Activated CD4-positive, alpha-beta T cell treated with anti-CD3 and anti-CD28 coated beads, Interleukin-2, amount 10 ng/mL, durations not matched to agents 7 days and 5 days (primary cell): ENCODE measurements around the gene CCDC138. TPM values are rescaled to one million over a fixed set of nuclear protein-coding genes. Genes with fewer than 3 reads are reported as not detected.

Source experiments
- CTCF ChIA-PET: fragments of 350-600 bp; sonication (Branson Sonifier 250); formaldehyde crosslinking; loops from one replicate; lab custom pipeline; 2021; ENCODE audit warnings: antibody characterized with exemption; lab: Charles Lee
- POLR2A ChIA-PET: fragments of 350-600 bp; sonication (Branson Sonifier 250); formaldehyde crosslinking; loops from one replicate; lab custom pipeline; 2021; ENCODE audit warnings: antibody characterized with exemption; lab: Charles Lee
- DNase-seq: peaks from one replicate; pipeline ENCODE4 v3.0.0-alpha.2; 2020
- H3K27ac Mint-ChIP-seq: one replicate; pipeline ENCODE4 v1.8.0; 2021; ENCODE audit warnings: mild to moderate bottlenecking, moderate library complexity, mixed read lengths
- H3K27me3 Mint-ChIP-seq: one replicate; pipeline ENCODE4 v1.8.0; 2021; ENCODE audit warnings: mixed read lengths
- H3K36me3 Mint-ChIP-seq: one replicate; pipeline ENCODE4 v1.8.0; 2021; ENCODE audit warnings: low read depth, mixed read lengths
- H3K4me1 Mint-ChIP-seq: one replicate; pipeline ENCODE4 v1.8.0; 2021; ENCODE audit warnings: mixed read lengths
- H3K4me3 Mint-ChIP-seq: one replicate; pipeline ENCODE4 v1.8.0; 2021; ENCODE audit warnings: mild to moderate bottlenecking, moderate library complexity, mixed read lengths
- H3K9me3 Mint-ChIP-seq: one replicate; pipeline ENCODE4 v1.8.0; 2021; ENCODE audit warnings: mixed read lengths
- total RNA-seq, 2 experiments: library from RNA; stranded (reverse); gene quantifications; one replicate each; pipeline ENCODE4 v1.2.3, GENCODE V29; 2021

CCDC138 gene
- total RNA-seq, 2 experiments from 2014 or later = 12.1 to 12.8 TPM

GRCh38 chr2:108806371-108807113 lies 20.0 kb downstream of the CCDC138 start:
- Mint-ChIP-seq H3K27me3 (no peaks in the 10 kb centered on the region), H3K36me3 (peaks cover 56% of the 10 kb centered on the region), H3K9me3 (peaks cover 30% of the 10 kb centered on the region), H3K27ac (no peak overlapping the region), H3K4me1 (peaks cover 3% of the 10 kb centered on the region), H3K4me3 (no peak overlapping the region)
- POLR2A ChIA-PET = no interaction called here
- DNase-seq = no peak
- CTCF ChIA-PET = interaction anchor here (0.6 kb wide), 3 partner anchors 9 to 150 kb away, joined by 3 to 4 read pairs (median 3); no protein-coding TSS in a partner anchor

GRCh38 chr2:108809936-108810335 lies 23.4 kb downstream of the CCDC138 start:
- Mint-ChIP-seq H3K4me1 (peaks cover 2% of the 10 kb centered on the region), H3K27me3 (no peaks in the 10 kb centered on the region), H3K9me3 (peaks cover 30% of the 10 kb centered on the region), H3K36me3 (peaks cover 68% of the 10 kb centered on the region), H3K4me3 (no peak overlapping the region), H3K27ac (no peak overlapping the region)
- CTCF ChIA-PET = no interaction called here
- POLR2A ChIA-PET = no interaction called here
- DNase-seq = no peak

- Mint-ChIP-seq H3K36me3 (peaks cover 68% of the 10 kb centered on the region), H3K4me3 (no peak overlapping the region), H3K9me3 (peaks cover 30% of the 10 kb centered on the region), H3K27me3 (no peaks in the 10 kb centered on the region), H3K4me1 (peaks cover 2% of the 10 kb centered on the region), H3K27ac (no peak overlapping the region)
- DNase-seq = no peak
- POLR2A ChIA-PET = no interaction called here
- CTCF ChIA-PET = interaction anchor here (0.6 kb wide), 1 partner anchor 886 kb away, joined by 3 read pairs; no protein-coding TSS in a partner anchor
Measured at GRCh38 chr2:108810993-108811957, 24.7 kb downstream of the CCDC138 start.

GRCh38 chr2:108813732-108814131 lies 27.2 kb downstream of the CCDC138 start:
- ChIA-PET POLR2A (no interaction called here), CTCF (no interaction called here)
- H3K4me1 Mint-ChIP-seq = peaks cover 2% of the 10 kb centered on the region
- no peak overlapping the region for H3K27ac Mint-ChIP-seq
- DNase-seq = no peak
- H3K27me3 Mint-ChIP-seq = no peaks in the 10 kb centered on the region
- H3K36me3 Mint-ChIP-seq = peaks cover 61% of the 10 kb centered on the region
- no peak overlapping the region for H3K4me3 Mint-ChIP-seq
- peaks cover 25% of the 10 kb centered on the region for H3K9me3 Mint-ChIP-seq

GRCh38 chr2:108820482-108820881 lies 33.9 kb downstream of the CCDC138 start:
- Mint-ChIP-seq H3K4me1 (no peaks in the 10 kb centered on the region), H3K27me3 (no peaks in the 10 kb centered on the region), H3K9me3 (peaks cover 10% of the 10 kb centered on the region), H3K27ac (no peak overlapping the region), H3K36me3 (peaks cover 50% of the 10 kb centered on the region), H3K4me3 (no peak overlapping the region)
- DNase-seq = no peak
- ChIA-PET POLR2A (no interaction called here), CTCF (interaction anchor here (0.6 kb wide), 1 partner anchor 232 kb away, joined by 3 read pairs; no protein-coding TSS in a partner anchor)

- no peak for DNase-seq
- H3K4me1 Mint-ChIP-seq = no peaks in the 10 kb centered on the region
- peaks cover 40% of the 10 kb centered on the region for H3K36me3 Mint-ChIP-seq
- H3K27ac Mint-ChIP-seq = no peak overlapping the region
- peaks cover 10% of the 10 kb centered on the region for H3K9me3 Mint-ChIP-seq
- no peak overlapping the region for H3K4me3 Mint-ChIP-seq
- POLR2A ChIA-PET = no interaction called here
- CTCF ChIA-PET = interaction anchor here (1.4 kb wide), 1 partner anchor 11 kb away, joined by 3 read pairs; no protein-coding TSS in a partner anchor
- no peaks in the 10 kb centered on the region for H3K27me3 Mint-ChIP-seq
Measured at GRCh38 chr2:108823286-108823685, 36.7 kb downstream of the CCDC138 start.

GRCh38 chr2:108824316-108825070 lies 37.9 kb downstream of the CCDC138 start:
- H3K36me3 Mint-ChIP-seq = peaks cover 32% of the 10 kb centered on the region
- no peaks in the 10 kb centered on the region for H3K4me1 Mint-ChIP-seq
- no peak for DNase-seq
- CTCF ChIA-PET = interaction anchor here (0.6 kb wide), 2 partner anchors 16 to 150 kb away, joined by 3 read pairs; no protein-coding TSS in a partner anchor
- peaks cover 10% of the 10 kb centered on the region for H3K9me3 Mint-ChIP-seq
- no peak overlapping the region for H3K27ac Mint-ChIP-seq
- POLR2A ChIA-PET = no interaction called here
- H3K4me3 Mint-ChIP-seq = no peak overlapping the region
- no peaks in the 10 kb centered on the region for H3K27me3 Mint-ChIP-seq

GRCh38 chr2:108825254-108825653 lies 38.7 kb downstream of the CCDC138 start:
- ChIA-PET CTCF (interaction anchor here (0.6 kb wide), 1 partner anchor 150 kb away, joined by 3 read pairs; no protein-coding TSS in a partner anchor), POLR2A (no interaction called here)
- Mint-ChIP-seq H3K9me3 (peaks cover 5% of the 10 kb centered on the region), H3K27me3 (no peaks in the 10 kb centered on the region), H3K4me1 (no peaks in the 10 kb centered on the region), H3K4me3 (no peak overlapping the region), H3K36me3 (peaks cover 25% of the 10 kb centered on the region), H3K27ac (no peak overlapping the region)
- no peak for DNase-seq

- no peaks in the 10 kb centered on the region for H3K27me3 Mint-ChIP-seq
- H3K4me1 Mint-ChIP-seq = no peaks in the 10 kb centered on the region
- no peak overlapping the region for H3K27ac Mint-ChIP-seq
- ChIA-PET CTCF (no interaction called here), POLR2A (no interaction called here)
- peaks cover 2% of the 10 kb centered on the region for H3K9me3 Mint-ChIP-seq
- H3K36me3 Mint-ChIP-seq = peaks cover 20% of the 10 kb centered on the region
- no peak for DNase-seq
- no peak overlapping the region for H3K4me3 Mint-ChIP-seq
Measured at GRCh38 chr2:108825736-108826135, 39.2 kb downstream of the CCDC138 start.

GRCh38 chr2:108829578-108830310 lies 43.2 kb downstream of the CCDC138 start:
- H3K9me3 Mint-ChIP-seq = peaks cover 2% of the 10 kb centered on the region
- DNase-seq = no peak
- H3K4me3 Mint-ChIP-seq = no peak overlapping the region
- H3K27me3 Mint-ChIP-seq = no peaks in the 10 kb centered on the region
- ChIA-PET POLR2A (no interaction called here), CTCF (interaction anchor here (1.4 kb wide), 1 partner anchor 34 kb away, joined by 3 read pairs; no protein-coding TSS in a partner anchor)
- no peak overlapping the region for H3K27ac Mint-ChIP-seq
- peaks cover 16% of the 10 kb centered on the region for H3K4me1 Mint-ChIP-seq
- H3K36me3 Mint-ChIP-seq = peaks cover 14% of the 10 kb centered on the region

GRCh38 chr2:108833219-108833618 lies 46.6 kb downstream of the CCDC138 start:
- Mint-ChIP-seq H3K27me3 (no peaks in the 10 kb centered on the region), H3K4me3 (no peak overlapping the region), H3K9me3 (peaks cover 12% of the 10 kb centered on the region), H3K36me3 (peaks cover 19% of the 10 kb centered on the region), H3K27ac (peak overlapping the region; percentile 76), H3K4me1 (peaks cover 17% of the 10 kb centered on the region)
- ChIA-PET CTCF (interaction anchor here (0.6 kb wide), 1 partner anchor 1115 kb away, joined by 3 read pairs; no protein-coding TSS in a partner anchor), POLR2A (no interaction called here)
- no peak for DNase-seq
